HG03103 (cell line): ENCODE measurements around the gene CBY3.
"Not testable (repeated sequence)": the region's sequence is repeated elsewhere in the genome, so short reads cannot be mapped to it uniquely, and the experiment has no call there.

Source experiments
- ATAC-seq: cut with Tn5 transposase; IDR thresholded peaks from one replicate; pipeline ENCODE4 v1.9.1; 2021; ENCODE audit warnings: low read depth; ENCODE audit not compliant: unreplicated experiment

Gene CBY3

GRCh38 chr5:179678223-179679013 lies 2.4 kb downstream of the CBY3 start:
- ATAC-seq, result peak; percentile 86

GRCh38 chr5:179668391-179668790 lies 12.4 kb downstream of the CBY3 start:
- ATAC-seq, result no peak

- not testable (repeated sequence) for ATAC-seq
Observed at GRCh38 chr5:179661647-179662046, 19.2 kb downstream of the CBY3 start.

DNA sequence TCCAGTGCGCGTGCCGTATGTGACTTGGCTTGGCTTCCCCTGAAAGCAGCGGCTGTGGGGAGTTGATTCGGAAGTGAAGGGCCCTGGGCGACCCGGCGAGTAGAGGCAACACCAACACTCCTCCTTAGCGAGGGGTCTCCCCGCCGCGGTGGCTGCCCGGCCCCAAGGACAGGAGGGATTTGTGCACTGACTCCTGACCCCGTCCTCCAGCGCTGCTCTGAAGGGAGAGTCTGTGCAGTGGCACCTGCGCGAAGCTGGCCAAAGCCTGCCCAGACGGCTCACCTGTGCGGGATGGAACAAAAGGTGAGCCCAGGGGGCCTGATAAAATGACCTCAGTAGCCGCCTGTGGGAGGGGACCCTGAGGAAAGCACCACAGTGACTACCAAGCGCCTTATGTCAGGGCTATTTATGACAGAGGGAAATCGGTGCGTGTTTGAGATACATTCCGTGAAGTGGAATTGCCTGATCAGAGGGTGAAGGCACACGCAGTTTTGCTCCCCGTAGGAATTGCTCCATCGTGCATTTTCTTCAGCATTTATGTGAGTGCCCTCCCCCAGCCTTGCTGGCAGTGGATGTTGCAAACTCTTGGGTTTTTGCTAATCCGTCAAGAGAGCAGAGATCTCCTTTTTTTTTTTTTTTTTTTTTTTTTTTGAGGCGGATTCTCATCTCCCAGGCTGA lies 22.5 kb downstream of the CBY3 start:
- peak; percentile 42 for ATAC-seq

- peak; percentile 86 for ATAC-seq
Observed at GRCh38 chr5:179657302-179658178, 23.3 kb downstream of the CBY3 start.

GRCh38 chr5:179653135-179653534 lies 27.7 kb downstream of the CBY3 start:
- ATAC-seq, result not testable (repeated sequence)

DNA sequence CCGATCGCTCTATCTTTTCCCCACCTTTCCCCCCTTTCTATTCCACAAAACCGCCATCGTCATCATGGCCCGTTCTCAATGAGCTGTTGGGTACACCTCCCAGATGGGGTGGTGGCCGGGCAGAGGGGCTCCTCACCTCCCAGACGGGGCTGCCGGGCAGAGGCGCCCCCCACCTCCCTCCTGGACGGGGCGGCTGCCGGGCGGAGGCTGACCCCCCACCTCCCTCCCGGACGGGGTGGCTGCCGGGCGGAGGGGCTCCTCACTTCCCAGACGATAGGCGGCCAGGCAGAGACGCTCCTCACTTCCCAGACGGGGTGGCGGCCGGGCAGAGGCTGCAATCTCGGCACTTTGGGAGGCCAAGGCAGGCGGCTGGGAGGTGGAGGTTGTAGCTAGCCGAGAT lies 30.6 kb downstream of the CBY3 start:
- ATAC-seq, result not testable (repeated sequence)

GRCh38 chr5:179649166-179649703 lies 31.6 kb downstream of the CBY3 start:
- ATAC-seq, result not testable (repeated sequence)

DNA sequence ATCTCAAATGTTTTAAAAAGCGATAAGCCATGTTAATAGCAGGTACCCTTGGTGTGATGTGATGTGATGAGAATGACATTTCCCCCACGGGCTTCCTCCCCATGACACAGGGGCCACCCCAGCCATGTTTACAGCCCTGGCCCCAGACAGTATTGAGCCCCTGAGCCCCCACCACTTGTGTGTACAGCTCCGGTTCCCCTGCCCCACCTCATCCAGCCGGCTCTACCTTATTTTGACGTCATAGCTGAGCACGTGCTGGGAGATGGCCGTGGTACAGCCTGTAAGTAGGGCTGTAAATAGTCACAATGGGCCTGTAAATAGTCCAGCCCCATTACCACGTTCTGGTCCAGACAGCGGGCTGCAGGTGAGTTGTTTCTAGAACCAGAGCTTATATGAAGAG lies 32.4 kb downstream of the CBY3 start:
- no peak for ATAC-seq

DNA sequence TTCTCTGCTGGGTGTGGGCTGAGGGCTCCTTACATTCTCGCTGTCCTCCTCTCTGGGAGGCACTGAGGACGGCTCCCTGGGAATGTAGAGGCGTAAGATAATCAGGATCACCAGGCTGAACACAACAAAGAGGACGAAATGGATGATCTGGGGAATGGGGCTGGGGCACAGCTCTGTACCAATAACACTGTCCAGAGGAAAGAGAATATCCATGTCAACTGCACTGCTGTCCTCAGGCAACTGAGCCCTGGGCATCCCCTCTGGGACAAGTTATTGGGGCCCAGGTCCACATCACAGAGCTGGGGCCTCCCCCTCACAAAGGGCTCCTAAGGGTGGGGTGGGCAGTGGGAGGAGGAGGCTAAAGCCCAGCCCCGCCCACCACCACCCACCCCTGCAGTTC lies 36.1 kb downstream of the CBY3 start:
- ATAC-seq, result not testable (repeated sequence)

GRCh38 chr5:179643141-179643920 lies 37.5 kb downstream of the CBY3 start:
- ATAC-seq, result not testable (repeated sequence)

- not testable (repeated sequence) for ATAC-seq
Observed at GRCh38 chr5:179642626-179643025, 38.2 kb downstream of the CBY3 start.

DNA sequence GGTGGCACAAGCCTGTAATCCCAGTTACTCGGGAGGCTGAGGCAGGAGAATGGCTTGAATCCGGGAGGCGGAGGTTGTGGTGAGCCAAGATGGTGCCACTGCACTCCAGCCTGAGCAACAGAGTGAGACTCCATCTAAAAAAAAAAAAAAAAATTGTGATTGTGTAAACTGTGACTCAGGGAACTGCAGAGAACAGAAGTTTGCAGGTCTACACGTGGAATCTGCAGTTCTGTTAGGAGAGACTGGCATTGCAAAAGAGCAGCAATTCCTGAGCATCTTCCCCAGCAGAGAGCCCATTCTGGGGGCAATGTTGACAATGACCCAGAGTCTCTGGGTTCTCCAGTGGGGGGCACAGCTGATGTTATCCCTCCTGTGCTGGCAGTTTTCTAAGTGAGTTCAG lies 39.1 kb downstream of the CBY3 start:
- not testable (repeated sequence) for ATAC-seq

DNA sequence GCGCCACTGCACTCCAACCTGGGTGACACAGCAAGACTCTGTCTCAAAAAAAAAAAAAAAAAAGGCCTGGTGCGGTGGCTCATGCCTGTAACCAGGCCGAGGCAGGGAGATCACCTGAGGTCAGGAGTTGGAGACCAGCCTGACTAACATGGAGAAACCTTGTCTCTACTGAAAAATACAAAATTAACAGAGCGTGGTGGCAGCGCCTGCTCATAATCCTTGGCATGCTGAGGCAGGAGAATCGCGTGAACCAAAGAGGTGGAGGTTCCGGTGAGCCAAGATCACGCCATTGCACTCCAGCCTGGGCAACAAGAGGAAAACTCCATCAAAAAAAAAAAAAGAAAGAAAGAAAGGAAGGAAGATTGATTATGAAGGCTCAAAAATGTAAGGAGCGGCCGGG lies 41.5 kb downstream of the CBY3 start:
- not testable (repeated sequence) for ATAC-seq

DNA sequence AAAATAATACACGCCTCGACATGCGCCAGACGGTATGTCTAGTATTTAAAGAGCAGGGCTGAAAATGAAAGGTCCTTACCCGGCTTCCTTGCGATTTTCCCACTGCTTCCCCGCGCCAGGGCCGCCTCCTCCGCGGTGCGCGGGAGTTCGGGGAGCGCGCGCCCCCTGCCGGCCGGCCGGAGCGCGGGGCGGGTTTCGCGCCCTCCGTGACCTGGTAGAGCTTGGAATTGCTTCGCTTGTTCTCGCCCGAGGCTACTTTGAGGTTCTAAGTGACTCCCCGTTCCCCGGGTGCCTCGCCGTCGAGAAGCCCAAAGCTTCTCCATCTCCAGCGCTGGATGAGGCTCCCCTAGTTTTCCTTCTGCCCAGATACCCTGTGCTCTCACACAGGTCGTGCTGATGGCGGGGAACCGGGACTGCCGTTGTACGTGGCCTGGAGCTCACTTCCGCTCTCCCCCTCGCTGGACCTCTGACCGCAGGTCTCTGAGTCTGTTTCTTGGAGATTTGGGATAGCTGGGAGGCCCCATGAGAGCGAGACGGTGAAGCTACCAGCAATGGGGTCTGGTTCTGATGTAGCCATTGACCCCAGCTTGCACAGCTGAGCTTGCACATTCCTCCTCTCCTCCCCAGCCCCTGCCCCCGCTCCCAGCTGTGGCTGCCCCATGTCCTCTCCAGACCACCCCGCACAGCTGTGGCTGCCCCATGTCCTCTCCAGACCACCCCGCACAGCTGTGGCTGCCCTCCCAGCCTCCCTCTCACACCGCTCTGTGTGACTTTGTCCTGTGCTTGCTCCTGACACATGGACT lies 46.3 kb downstream of the CBY3 start:
- ATAC-seq, result peak; percentile 81

DNA sequence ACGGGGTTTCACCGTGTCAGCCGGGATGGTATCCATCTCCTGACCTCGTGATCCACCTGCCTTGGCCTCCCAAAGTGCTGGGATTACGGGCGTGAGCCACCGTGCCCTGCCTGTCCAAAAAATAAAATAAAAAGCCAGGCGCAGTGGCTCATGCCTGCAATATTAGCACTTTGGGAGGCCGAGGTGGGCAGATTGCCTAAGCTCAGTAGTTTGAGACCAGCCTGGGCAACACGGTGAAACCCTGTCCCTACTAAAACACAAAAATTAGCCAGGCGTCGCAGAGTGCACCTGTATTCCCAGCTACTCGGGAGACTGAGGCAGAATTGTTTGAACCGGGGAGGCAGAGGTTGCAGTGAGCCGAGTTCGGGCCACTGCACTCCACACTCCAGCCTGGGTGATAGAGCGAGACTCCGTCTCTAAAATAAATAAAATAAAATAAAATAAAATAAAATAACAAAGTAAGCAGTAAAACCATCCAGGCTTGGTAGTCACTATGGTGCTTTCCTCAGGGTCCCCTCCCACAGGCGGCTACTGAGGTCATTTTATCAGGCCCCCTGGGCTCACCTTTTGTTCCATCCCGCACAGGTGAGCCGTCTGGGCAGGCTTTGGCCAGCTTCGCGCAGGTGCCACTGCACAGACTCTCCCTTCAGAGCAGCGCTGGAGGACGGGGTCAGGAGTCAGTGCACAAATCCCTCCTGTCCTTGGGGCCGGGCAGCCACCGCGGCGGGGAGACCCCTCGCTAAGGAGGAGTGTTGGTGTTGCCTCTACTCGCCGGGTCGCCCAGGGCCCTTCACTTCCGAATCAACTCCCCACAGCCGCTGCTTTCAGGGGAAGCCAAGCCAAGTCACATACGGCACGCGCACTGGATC lies 47.1 kb downstream of the CBY3 start:
- ATAC-seq, result peak; percentile 43
